IMR-90 (cell line): Measurements from ENCODE around the gene NANOGP8. TPM values are rescaled to one million over a fixed set of nuclear protein-coding genes. Genes with fewer than 3 reads are reported as not detected.

Source experiments
- ATAC-seq: fragments of 200-7000 bp; cut with Tn5 transposase; 2 replicates; pipeline ENCODE4 v1.9.1; 2020; ENCODE audit warnings: low read depth, mild to moderate bottlenecking, moderate library complexity
- BruUV-seq: library from RNA; stranded (reverse); fragments of 400-500 nt; replicated peaks from 2 replicates; lab custom pipeline; 2021; lab: Mats Ljungman, UMichigan
- CTCF ChIA-PET: fragments of 300-600 bp; formaldehyde crosslinking; extraction: SDS; loops from one replicate; lab custom pipeline; 2021; ENCODE audit warnings: antibody characterized with exemption; lab: Yijun Ruan, JAX
- POLR2A ChIA-PET: fragments of 300-600 bp; sonication (Branson Sonifier 250); formaldehyde crosslinking; loops from one replicate; lab custom pipeline; 2022; ENCODE audit warnings: antibody characterized with exemption; ENCODE audit not compliant: unreplicated experiment; lab: Charles Lee
- DNase-seq: peaks from one replicate; pipeline ENCODE4 v3.0.0; 2013
- H2AFZ ChIP-seq: replicated peaks from 2 replicates; pipeline ENCODE3; 2013; ENCODE audit warnings: low read length, mild to moderate bottlenecking; ENCODE audit not compliant: poor library complexity
- H2AK5ac ChIP-seq: 2 replicates; pipeline ENCODE4 v1.6.1; 2013; ENCODE audit warnings: low read depth, low read length, inconsistent platforms
- H2AK9ac ChIP-seq: replicated peaks from 2 replicates; pipeline ENCODE3; 2013; ENCODE audit warnings: mild to moderate bottlenecking, low read depth, low read length, moderate library complexity; ENCODE audit not compliant: poor library complexity
- H2BK120ac ChIP-seq: 2 replicates; pipeline ENCODE4 v1.6.1; 2013; ENCODE audit warnings: low read depth, low read length, inconsistent platforms
- H2BK15ac ChIP-seq: 3 replicates; pipeline ENCODE4 v1.6.1; 2013; ENCODE audit warnings: low read depth, low read length, inconsistent platforms
- H2BK20ac ChIP-seq: 2 replicates; pipeline ENCODE4 v1.6.1; 2013; ENCODE audit warnings: low read depth, mild to moderate bottlenecking, inconsistent platforms, low read length, moderate library complexity
- H2BK5ac ChIP-seq: 2 replicates; pipeline ENCODE4 v1.6.1; 2013; ENCODE audit warnings: mild to moderate bottlenecking, low read depth, low read length, inconsistent platforms; ENCODE audit not compliant: poor library complexity, severe bottlenecking
- H3K14ac ChIP-seq: replicated peaks from 2 replicates; pipeline ENCODE4 v1.6.1; 2013; ENCODE audit warnings: low read depth, low read length, inconsistent platforms
- H3K18ac ChIP-seq: 2 replicates; pipeline ENCODE4 v1.6.1; 2013; ENCODE audit warnings: low read depth, low read length, control low read depth
- H3K23ac ChIP-seq: 2 replicates; pipeline ENCODE4 v1.6.1; 2013; ENCODE audit warnings: low read depth, low read length, inconsistent platforms
- H3K27ac ChIP-seq: 2 replicates; pipeline ENCODE4 v1.5.1; 2013; ENCODE audit warnings: mild to moderate bottlenecking, control low read depth, low read length; ENCODE audit not compliant: insufficient read depth
- H3K27me3 ChIP-seq: 2 replicates; pipeline ENCODE4 v1.6.1; 2013; ENCODE audit warnings: low read length; ENCODE audit not compliant: control insufficient read depth, insufficient read depth
- H3K36me3 ChIP-seq: 2 replicates; pipeline ENCODE4 v1.6.1; 2013; ENCODE audit warnings: low read length, mixed read lengths; ENCODE audit not compliant: control insufficient read depth, insufficient read depth
- H3K4ac ChIP-seq: 2 replicates; pipeline ENCODE4 v1.6.1; 2013; ENCODE audit warnings: low read depth, low read length, inconsistent platforms
- H3K4me1 ChIP-seq: 2 replicates; pipeline ENCODE4 v1.6.1; 2013; ENCODE audit warnings: low read length, mixed read lengths; ENCODE audit not compliant: control insufficient read depth, insufficient read depth
- H3K4me2 ChIP-seq: 2 replicates; pipeline ENCODE4 v1.6.1; 2013; ENCODE audit warnings: low read depth, mild to moderate bottlenecking, control low read depth, low read length, moderate library complexity
- H3K4me3 ChIP-seq: 2 replicates; pipeline ENCODE4 v1.5.1; 2013; ENCODE audit warnings: low read depth, mild to moderate bottlenecking, control low read depth, low read length, moderate library complexity; ENCODE audit not compliant: insufficient read depth
- H3K56ac ChIP-seq: 2 replicates; pipeline ENCODE4 v1.6.1; 2013; ENCODE audit warnings: low read length, inconsistent platforms; ENCODE audit not compliant: insufficient read depth; ENCODE audit errors: extremely low read depth
- H3K79me1 ChIP-seq, 2 experiments: 2 replicates each; pipeline ENCODE4 v1.6.1; 2013; ENCODE audit warnings: low read length in 2 of 2, inconsistent platforms in 1 of 2, low read depth in 1 of 2
- H3K9ac ChIP-seq: 2 replicates; pipeline ENCODE4 v1.6.1; 2013; ENCODE audit warnings: low read depth, low read length, control low read depth
- H3K9me1 ChIP-seq: 2 replicates; pipeline ENCODE4 v1.6.1; 2013; ENCODE audit warnings: low read length, inconsistent platforms; ENCODE audit not compliant: insufficient read depth
- H3K9me3 ChIP-seq: 2 replicates; pipeline ENCODE4 v1.6.1; 2013; ENCODE audit warnings: low read length; ENCODE audit not compliant: control insufficient read depth, insufficient read depth
- H4K20me1 ChIP-seq: 2 replicates; pipeline ENCODE4 v1.6.1; 2013; ENCODE audit warnings: low read length, inconsistent platforms; ENCODE audit not compliant: insufficient read depth
- H4K5ac ChIP-seq: 2 replicates; pipeline ENCODE4 v1.6.1; 2013; ENCODE audit warnings: mild to moderate bottlenecking, low read depth, low read length, control low read depth
- H4K8ac ChIP-seq, 2 experiments: 2 replicates each; pipeline ENCODE4 v1.6.1; 2013; ENCODE audit warnings: low read depth in 2 of 2, low read length in 2 of 2, control low read depth in 1 of 2, inconsistent platforms in 1 of 2
- H4K91ac ChIP-seq: 2 replicates; pipeline ENCODE4 v1.6.1; 2013; ENCODE audit warnings: low read depth, low read length, inconsistent platforms; ENCODE audit not compliant: insufficient read depth
- CEBPB ChIP-seq: IDR thresholded peaks from 2 replicates; pipeline ENCODE4 v1.6.1; 2012; ENCODE audit warnings: low read depth, low read length, improper control_type of control experiment
- MAZ ChIP-seq: IDR thresholded peaks from 2 replicates; pipeline ENCODE4 v1.6.1; 2012; ENCODE audit warnings: low read depth, mild to moderate bottlenecking, low read length, improper control_type of control experiment, moderate library complexity, borderline replicate concordance
- RFX5 ChIP-seq: IDR thresholded peaks from 2 replicates; pipeline ENCODE4 v1.8.0; 2012; ENCODE audit warnings: low read depth, mild to moderate bottlenecking, low read length, moderate library complexity
- WGBS, 2 experiments: methylation state at CpG; one replicate each; pipeline versions ENCODE4 v1.1.5 to v1.1.7; 2013; ENCODE audit warnings: missing lambda C conversion rate in 2 of 2; ENCODE audit not compliant: insufficient read length in 1 of 2; ENCODE audit errors: extremely low coverage in 2 of 2; 5-methylcytosine and 5-hydroxymethylcytosine counted together
- dilution Hi-C: fragments of 300-500 bp; cut with HindIII; formaldehyde crosslinking; loops from one replicate; pipeline ENCODE4 v1.14.3; 2018; ENCODE audit warnings: low sequenced_read_pairs; ENCODE audit not compliant: unreplicated experiment
- in situ Hi-C: fragments of 300-500 bp; cut with MboI; formaldehyde crosslinking; loops from 3 replicates; pipeline ENCODE4 v1.14.3; 2019; ENCODE audit warnings: low sequenced_read_pairs, inconsistent platforms, mixed read lengths
- intact Hi-C: fragments of 100-400 bp; cut with micrococcal nuclease; formaldehyde crosslinking; loops from 2 replicates; pipeline ENCODE4 v1.10.0; 2022
- polyA plus RNA-seq, 3 experiments: library from polyadenylated mRNA; depleted of rRNA; stranded (reverse); fragments of >200 nt; gene quantifications; 2 replicates each; pipeline ENCODE4 v1.2.3, GENCODE V29; 2012; ENCODE audit warnings: low replicate concordance in 1 of 3
- total RNA-seq: library from RNA; depleted of rRNA; stranded (reverse); fragments of >200 nt; gene quantifications from 2 replicates; pipeline ENCODE4 v1.2.3, GENCODE V29; 2012
- TF ChIP-seq, protein P1 (sequence below): fragments of 150-350 bp; IDR thresholded peaks from 2 replicates; pipeline ENCODE4 v1.6.1; 2016; ENCODE audit warnings: low read depth, mild to moderate bottlenecking, low read length, moderate library complexity, borderline replicate concordance

NANOGP8 gene
- total and polyA plus RNA-seq, 2 of the 4 experiments (the other 2 are of a cell fraction), result not detected

- Histone ChIP-seq H2BK5ac (no peak overlapping the region), H3K4me3 (no peak overlapping the region), H3K9me3 (no peaks in the 10 kb centered on the region), H4K91ac (no peak overlapping the region), H2BK120ac (no peak overlapping the region), H3K4me1 (peaks cover 2% of the 10 kb centered on the region; the same call in 1 of the 2 replicates), H3K9me1 (no peaks in the 10 kb centered on the region), H3K18ac (no peak overlapping the region), H2AK9ac (no peak overlapping the region), H3K27me3 (no peaks in the 10 kb centered on the region), H4K8ac (no peak overlapping the region), H3K27ac (no peak overlapping the region), H3K36me3 (no peaks in the 10 kb centered on the region), H3K56ac (no peak overlapping the region), H2AFZ (no peak overlapping the region), H3K14ac (no peak overlapping the region), H4K5ac (no peak overlapping the region), H3K4me2 (no peak overlapping the region), H2BK20ac (no peak overlapping the region), H3K79me1 (no peaks in the 10 kb centered on the region), H3K9ac (no peak overlapping the region), H2AK5ac (no peak overlapping the region), H4K20me1 (no peaks in the 10 kb centered on the region), H3K23ac (no peak overlapping the region), H3K4ac (no peak overlapping the region), H2BK15ac (no peak overlapping the region)
- ChIA-PET POLR2A (no interaction called here), CTCF (no interaction called here)
- DNase-seq, result no peak
- dilution Hi-C loops, result no loop called here
- in situ Hi-C loops, result no loop called here
- BruUV-seq, result no TSS peak
- WGBS, 2 experiments, result no CpG with 5 or more reads among the region's 1 CpG
- TF ChIP-seq MAZ (no peak), CEBPB (no peak), RFX5 (no peak)
- TF ChIP-seq, protein P1, sequence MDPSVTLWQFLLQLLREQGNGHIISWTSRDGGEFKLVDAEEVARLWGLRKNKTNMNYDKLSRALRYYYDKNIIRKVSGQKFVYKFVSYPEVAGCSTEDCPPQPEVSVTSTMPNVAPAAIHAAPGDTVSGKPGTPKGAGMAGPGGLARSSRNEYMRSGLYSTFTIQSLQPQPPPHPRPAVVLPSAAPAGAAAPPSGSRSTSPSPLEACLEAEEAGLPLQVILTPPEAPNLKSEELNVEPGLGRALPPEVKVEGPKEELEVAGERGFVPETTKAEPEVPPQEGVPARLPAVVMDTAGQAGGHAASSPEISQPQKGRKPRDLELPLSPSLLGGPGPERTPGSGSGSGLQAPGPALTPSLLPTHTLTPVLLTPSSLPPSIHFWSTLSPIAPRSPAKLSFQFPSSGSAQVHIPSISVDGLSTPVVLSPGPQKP, result no peak
- ATAC-seq, result no peak
- intact Hi-C loops, result no loop called here
Measured at GRCh38 chr15:35126236-35126635, 41.1 kb upstream of the NANOGP8 start.
